Measurements from ENCODE around the gene VPS13C.

The VPS13C gene

DNA sequence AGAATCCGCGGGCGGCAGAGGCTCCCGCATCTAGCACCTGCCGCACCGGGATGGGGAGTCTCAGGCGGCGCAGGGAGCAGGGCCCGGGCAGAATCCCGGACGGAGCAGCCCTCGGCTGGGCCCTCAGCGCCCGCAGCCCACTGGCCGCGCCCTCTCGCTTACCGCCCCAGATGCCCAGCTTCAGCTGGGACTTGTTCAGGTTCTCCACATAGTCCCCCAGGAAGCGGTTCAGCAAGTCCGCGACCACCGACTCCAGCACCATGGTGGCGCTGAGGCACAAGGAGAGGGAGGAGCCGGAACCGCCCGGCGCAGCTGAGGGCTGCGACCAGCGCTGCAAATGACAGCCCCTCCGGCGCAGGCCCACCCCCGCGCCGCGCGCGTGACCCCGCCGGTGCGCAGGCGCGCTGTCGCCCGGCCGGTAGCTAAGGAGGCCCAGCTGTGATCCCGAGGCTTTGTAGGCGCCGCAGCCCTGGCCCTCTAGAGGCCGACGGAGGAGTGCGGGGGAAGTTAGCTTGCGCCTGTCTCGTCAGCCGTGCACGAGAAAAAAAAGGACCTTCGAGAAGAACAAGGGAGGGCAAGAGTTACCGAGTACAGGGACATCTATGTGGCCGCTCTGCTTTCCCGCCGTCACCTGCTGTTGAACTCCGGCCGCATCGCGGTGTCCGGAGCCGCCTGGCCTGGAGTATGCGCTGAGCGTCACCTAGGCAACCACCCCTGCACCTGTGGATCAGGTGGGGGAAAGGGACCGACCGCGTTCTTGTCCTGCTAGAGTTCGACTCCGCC is at the start of gene VPS13C:
TSS of gene VPS13C (minus strand) at position 335 of the 783 bp plus-strand sequence. CDS start at position 262, 73 bp downstream.
- H3F3A ChIP-seq (ENCODE audit: control insufficient read depth, insufficient read depth), result no peaks in the 10 kb centered on the region; the same call in 1 of the 2 replicates
- no peaks in the 10 kb centered on the region for H3K9me2 ChIP-seq (replicated peaks; ENCODE audit: control insufficient read depth, low read length)
- H3K9me3 ChIP-seq (ENCODE audit: control insufficient read depth, insufficient read depth, low read length), result no peaks in the 10 kb centered on the region
- peaks cover 8% of the 10 kb centered on the region; the same call in 1 of the 2 replicates for H3K36me3 ChIP-seq (ENCODE audit: control insufficient read depth, low read length)
- peaks cover 19% of the 10 kb centered on the region for H3K4me1 ChIP-seq (ENCODE audit: control insufficient read depth, low read length)
- peak within 1 kb of the TSS; percentile 83 for H3K4me2 ChIP-seq (ENCODE audit: low read length)
- H4K20me1 ChIP-seq (ENCODE audit: control insufficient read depth, insufficient read depth, low read depth, low read length), result peaks cover 4% of the 10 kb centered on the region; the same call in 1 of the 2 replicates
- H3K79me2 ChIP-seq (ENCODE audit: control insufficient read depth, low read length), result peaks cover 41% of the 10 kb centered on the region
- peak; percentile 74 for TF ChIP-seq CTCF (IDR thresholded peaks at IDR 0.05; ENCODE audit: low read depth, low read length, poor library complexity, severe bottlenecking)
- no peak for TF ChIP-seq EZH2phosphoT487 (IDR thresholded peaks at IDR 0.05; ENCODE audit: borderline replicate concordance, low read length)
- H3K27ac ChIP-seq (ENCODE audit: low read depth, low read length), result peak within 1 kb of the TSS; percentile 71
- peak within 1 kb of the TSS; percentile 94 for H3K4me3 ChIP-seq (ENCODE audit: low read length)
- H3K27me3 ChIP-seq (ENCODE audit: control insufficient read depth, low read length), result 0 out of 2 replicates have a peak, but pooled peaks cover 2% of the 10 kb centered on the region

DNA sequence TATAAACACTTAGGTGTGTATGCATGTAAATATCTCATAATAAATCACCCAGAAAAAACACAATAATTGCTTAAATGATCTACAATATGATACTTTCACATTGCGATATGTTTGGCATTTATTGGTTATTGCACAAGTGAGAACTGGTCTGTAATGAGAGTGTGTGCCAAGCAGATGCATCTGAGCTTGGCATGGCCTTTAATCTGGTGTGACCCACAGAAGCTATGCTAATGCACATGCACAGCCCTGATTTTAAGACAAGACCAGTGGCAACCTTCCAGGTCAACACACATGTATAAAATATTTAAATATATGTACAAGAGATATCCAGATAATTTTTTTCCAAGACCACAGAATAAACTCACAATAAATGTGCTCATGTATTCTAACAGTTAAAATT is 49.2 kb upstream of the VPS13C start:
- Histone ChIP-seq H3K36me3 (ENCODE audit: control insufficient read depth, low read length) (no peaks in the 10 kb centered on the region), H3K79me2 (ENCODE audit: control insufficient read depth, low read length) (no peaks in the 10 kb centered on the region), H4K20me1 (ENCODE audit: control insufficient read depth, insufficient read depth, low read depth, low read length) (no peaks in the 10 kb centered on the region), H3K4me2 (ENCODE audit: low read length) (no peak overlapping the region), H3K9me2 (replicated peaks; ENCODE audit: control insufficient read depth, low read length) (no peaks in the 10 kb centered on the region), H3F3A (ENCODE audit: control insufficient read depth, insufficient read depth) (no peaks in the 10 kb centered on the region), H3K4me3 (ENCODE audit: low read length) (no peak overlapping the region), H3K27me3 (ENCODE audit: control insufficient read depth, low read length) (peaks cover 11% of the 10 kb centered on the region), H3K27ac (ENCODE audit: low read depth, low read length) (no peak overlapping the region), H3K9me3 (ENCODE audit: control insufficient read depth, insufficient read depth, low read length) (no peaks in the 10 kb centered on the region), H3K4me1 (ENCODE audit: control insufficient read depth, low read length) (peaks cover 5% of the 10 kb centered on the region)
- TF ChIP-seq CTCF (IDR thresholded peaks at IDR 0.05; ENCODE audit: low read depth, low read length, poor library complexity, severe bottlenecking), result no peak
- TF ChIP-seq EZH2phosphoT487 (IDR thresholded peaks at IDR 0.05; ENCODE audit: borderline replicate concordance, low read length), result no peak

GRCh38 chr15:62108411-62108810 is 48.2 kb upstream of the VPS13C start:
- Histone ChIP-seq H3K9me2 (replicated peaks; ENCODE audit: control insufficient read depth, low read length) (no peaks in the 10 kb centered on the region), H3K4me2 (ENCODE audit: low read length) (no peak overlapping the region)
- TF ChIP-seq EZH2phosphoT487 (IDR thresholded peaks at IDR 0.05; ENCODE audit: borderline replicate concordance, low read length), result no peak
- no peak for TF ChIP-seq CTCF (IDR thresholded peaks at IDR 0.05; ENCODE audit: low read depth, low read length, poor library complexity, severe bottlenecking)

More at GRCh38 chr15:62108411-62108810, 48.2 kb upstream of the VPS13C start:
- Histone ChIP-seq H3F3A (ENCODE audit: control insufficient read depth, insufficient read depth) (no peaks in the 10 kb centered on the region), H3K36me3 (ENCODE audit: control insufficient read depth, low read length) (no peaks in the 10 kb centered on the region), H3K27ac (ENCODE audit: low read depth, low read length) (no peak overlapping the region), H4K20me1 (ENCODE audit: control insufficient read depth, insufficient read depth, low read depth, low read length) (no peaks in the 10 kb centered on the region), H3K9me3 (ENCODE audit: control insufficient read depth, insufficient read depth, low read length) (no peaks in the 10 kb centered on the region), H3K4me3 (ENCODE audit: low read length) (no peak overlapping the region), H3K27me3 (ENCODE audit: control insufficient read depth, low read length) (peaks cover 11% of the 10 kb centered on the region), H3K79me2 (ENCODE audit: control insufficient read depth, low read length) (no peaks in the 10 kb centered on the region), H3K4me1 (ENCODE audit: control insufficient read depth, low read length) (peaks cover 7% of the 10 kb centered on the region)
